GM23248 (cell line): ENCODE data around the gene SLC13A3. TPM values are rescaled to one million over a fixed set of nuclear protein-coding genes. Genes with fewer than 3 reads are reported as not detected.

Experiments used
- DNase-seq: peaks from one replicate; pipeline ENCODE4 v3.0.0-alpha.2; 2015
- H2AFZ ChIP-seq: fragments of 200-600 bp; sonication (generic); 2 replicates; pipeline ENCODE4 v1.6.1; 2016; ENCODE audit warnings: antibody characterized with exemption
- H3F3A ChIP-seq: fragments of 200-600 bp; sonication (generic); 2 replicates; pipeline ENCODE4 v1.6.1; 2016; ENCODE audit warnings: mild to moderate bottlenecking, antibody characterized with exemption, mixed run types; ENCODE audit not compliant: insufficient read depth
- H3K27ac ChIP-seq: fragments of 200-600 bp; sonication (generic); 2 replicates; pipeline ENCODE4 v1.5.1; 2016; ENCODE audit warnings: mild to moderate bottlenecking
- H3K27me3 ChIP-seq: fragments of 200-600 bp; sonication (generic); replicated peaks from 2 replicates; pipeline ENCODE4 v1.6.1; 2016; ENCODE audit warnings: mild to moderate bottlenecking; ENCODE audit not compliant: insufficient read depth
- H3K36me3 ChIP-seq: fragments of 200-600 bp; sonication (generic); 2 replicates; pipeline ENCODE4 v1.6.1; 2016; ENCODE audit warnings: low read depth, mild to moderate bottlenecking
- H3K4me1 ChIP-seq: fragments of 200-600 bp; sonication (generic); 2 replicates; pipeline ENCODE4 v1.6.1; 2016; ENCODE audit warnings: mild to moderate bottlenecking; ENCODE audit not compliant: insufficient read depth
- H3K4me2 ChIP-seq: fragments of 200-600 bp; sonication (generic); one replicate; pipeline ENCODE4 v1.6.1; 2016; ENCODE audit warnings: mild to moderate bottlenecking; ENCODE audit not compliant: unreplicated experiment
- H3K4me3 ChIP-seq: fragments of 200-600 bp; sonication (generic); 2 replicates; pipeline ENCODE4 v1.5.1; 2016; ENCODE audit warnings: mild to moderate bottlenecking
- H3K79me2 ChIP-seq: fragments of 200-600 bp; sonication (generic); 2 replicates; pipeline ENCODE4 v1.6.1; 2016; ENCODE audit warnings: mild to moderate bottlenecking; ENCODE audit not compliant: insufficient read depth
- H3K9ac ChIP-seq: fragments of 200-600 bp; sonication (generic); 2 replicates; pipeline ENCODE4 v1.6.1; 2016; ENCODE audit warnings: mild to moderate bottlenecking
- H3K9me2 ChIP-seq: fragments of 200-600 bp; sonication (generic); 2 replicates; pipeline ENCODE4 v1.6.1; 2016; ENCODE audit warnings: mixed run types, mild to moderate bottlenecking, moderate library complexity; ENCODE audit not compliant: insufficient read depth
- H3K9me3 ChIP-seq: fragments of 200-600 bp; sonication (generic); one replicate; pipeline ENCODE4 v1.6.1; 2017; ENCODE audit warnings: low read depth
- H4K20me1 ChIP-seq: fragments of 200-600 bp; sonication (generic); 2 replicates; pipeline ENCODE4 v1.6.0; 2016; ENCODE audit not compliant: insufficient read depth
- EZH2 ChIP-seq: fragments of 200-600 bp; sonication (generic); IDR thresholded peaks from 2 replicates; pipeline ENCODE4 v1.6.1; 2018; ENCODE audit warnings: antibody characterized with exemption, mild to moderate bottlenecking; ENCODE audit not compliant: insufficient read depth, poor library complexity, severe bottlenecking
- EZH2phosphoT487 ChIP-seq: fragments of 200-600 bp; sonication (generic); IDR thresholded peaks from 2 replicates; pipeline ENCODE4 v1.6.1; 2018; ENCODE audit warnings: antibody characterized with exemption, moderate library complexity, mild to moderate bottlenecking, low read depth; ENCODE audit not compliant: insufficient read depth
- WGBS, 2 experiments: methylation state at CpG; one replicate each; pipeline ENCODE4 v1.1.6; 2015 to 2017; ENCODE audit warnings: low lambda C conversion rate in 2 of 2, low coverage in 1 of 2; ENCODE audit errors: missing lambda C conversion rate in 2 of 2; 5-methylcytosine and 5-hydroxymethylcytosine counted together
- in situ Hi-C: fragments of 300-500 bp; cut with MboI; formaldehyde crosslinking; loops from 2 replicates; pipeline ENCODE4 v1.15.0; 2020
- polyA plus RNA-seq: library from polyadenylated mRNA; unstranded; fragments of >200 nt; fragmentation: Nextera tagmentation; extraction: Ambion mirVana; gene quantifications from 2 replicates; pipeline ENCODE4 v1.2.1, GENCODE V29; 2016
- total RNA-seq: library from RNA; depleted of rRNA; stranded (reverse); fragments of >200 nt; shearing (Covaris generic); gene quantifications from 2 replicates; pipeline ENCODE4 v1.2.3, GENCODE V29; 2014

The SLC13A3 gene
- total and polyA plus RNA-seq, 2 experiments from 2014 or later = 2.4 to 4.6 TPM

DNA sequence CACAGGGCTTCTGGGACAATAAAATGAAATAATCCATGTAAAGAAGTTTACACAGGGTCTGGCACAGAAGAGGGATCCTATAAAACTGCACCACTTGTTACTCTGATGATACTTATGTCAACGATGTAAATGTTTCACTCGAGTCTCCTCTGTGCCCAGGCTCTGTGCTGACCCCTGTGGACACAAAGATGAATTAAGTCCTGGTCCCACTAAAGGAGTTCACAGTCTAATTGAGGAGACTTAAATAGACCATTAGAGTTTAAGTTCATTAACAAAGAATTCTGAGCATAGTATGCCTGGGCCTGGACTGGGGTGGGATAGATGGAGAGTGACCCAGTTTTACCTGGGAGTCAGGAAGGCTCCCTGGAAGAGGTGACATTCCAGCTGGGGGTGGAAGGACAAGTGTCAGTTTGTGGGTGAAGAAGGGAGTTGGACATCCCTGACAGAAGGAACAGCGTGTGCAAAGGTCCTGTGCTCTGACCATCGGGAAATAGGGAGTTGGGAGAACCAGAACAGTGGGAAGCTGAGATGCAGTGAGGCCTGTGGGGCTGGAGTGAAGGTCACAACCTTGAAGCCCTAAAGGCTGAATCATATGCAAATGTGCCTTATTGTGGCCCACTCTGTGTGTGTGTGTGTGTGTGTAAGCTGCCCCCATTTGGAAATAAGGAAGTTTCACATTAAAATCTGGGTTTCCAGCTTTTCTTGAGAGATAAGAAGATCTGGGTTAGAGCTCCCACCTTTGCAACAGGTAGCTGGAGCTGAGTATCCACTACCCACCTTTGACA, 101.9 kb downstream of the SLC13A3 start:
- no peaks in the 10 kb centered on the region for H3K9me3 ChIP-seq

DNA sequence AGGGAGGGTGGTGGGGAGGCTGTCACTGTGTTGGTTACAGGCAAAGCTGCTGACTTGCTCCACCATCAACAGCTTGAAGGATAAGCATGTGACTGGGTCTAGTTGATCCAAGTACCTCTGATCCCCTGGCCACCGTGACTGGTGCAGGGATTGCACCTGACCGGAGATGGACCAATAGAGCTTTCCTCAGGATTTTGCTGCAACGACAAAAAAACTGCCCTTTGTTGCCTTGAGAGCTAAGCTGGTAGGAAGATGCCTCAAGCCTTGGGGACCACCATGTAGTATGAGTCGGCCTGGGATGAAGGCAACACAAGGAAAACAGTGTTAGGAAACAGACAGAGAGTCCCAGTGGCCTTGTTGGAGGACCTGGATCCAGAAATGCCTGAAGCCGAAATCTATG, 102.6 kb downstream of the SLC13A3 start:
- Histone ChIP-seq H3K9me3 (no peaks in the 10 kb centered on the region), H3K36me3 (no peaks in the 10 kb centered on the region), H3K27ac (no peak overlapping the region), H3K27me3 (no peaks in the 10 kb centered on the region), H3K79me2 (no peaks in the 10 kb centered on the region), H2AFZ (no peak overlapping the region), H3K9me2 (no peaks in the 10 kb centered on the region), H4K20me1 (no peaks in the 10 kb centered on the region), H3K4me3 (no peak overlapping the region), H3K4me2 (no peak overlapping the region), H3K4me1 (no peaks in the 10 kb centered on the region), H3K9ac (no peak overlapping the region), H3F3A (no peaks in the 10 kb centered on the region)
- no peak for DNase-seq
- in situ Hi-C loops = no loop called here
- WGBS, 2 experiments = 41 to 43% methylated on average over 5 of the region's 5 CpGs
- TF ChIP-seq EZH2phosphoT487 (no peak), EZH2 (no peak)

More for the DNA sequence above, 101.9 kb downstream of the SLC13A3 start:
- no peaks in the 10 kb centered on the region for H3K27me3 ChIP-seq
- H3K9ac ChIP-seq = no peak overlapping the region
- no peaks in the 10 kb centered on the region for H3K9me2 ChIP-seq
- H3K27ac ChIP-seq = no peak overlapping the region
- H3K4me2 ChIP-seq = no peak overlapping the region
- in situ Hi-C loops = no loop called here
- H3K79me2 ChIP-seq = no peaks in the 10 kb centered on the region
- 71 to 87% methylated on average over 4 of the region's 4 CpGs for WGBS, 2 experiments
- H3K36me3 ChIP-seq = no peaks in the 10 kb centered on the region
- TF ChIP-seq EZH2 (no peak), EZH2phosphoT487 (no peak)
- H2AFZ ChIP-seq = no peak overlapping the region
- no peak for DNase-seq
- H3K4me3 ChIP-seq = no peak overlapping the region
- no peaks in the 10 kb centered on the region for H3F3A ChIP-seq
- H3K4me1 ChIP-seq = no peaks in the 10 kb centered on the region
- no peaks in the 10 kb centered on the region for H4K20me1 ChIP-seq

DNA sequence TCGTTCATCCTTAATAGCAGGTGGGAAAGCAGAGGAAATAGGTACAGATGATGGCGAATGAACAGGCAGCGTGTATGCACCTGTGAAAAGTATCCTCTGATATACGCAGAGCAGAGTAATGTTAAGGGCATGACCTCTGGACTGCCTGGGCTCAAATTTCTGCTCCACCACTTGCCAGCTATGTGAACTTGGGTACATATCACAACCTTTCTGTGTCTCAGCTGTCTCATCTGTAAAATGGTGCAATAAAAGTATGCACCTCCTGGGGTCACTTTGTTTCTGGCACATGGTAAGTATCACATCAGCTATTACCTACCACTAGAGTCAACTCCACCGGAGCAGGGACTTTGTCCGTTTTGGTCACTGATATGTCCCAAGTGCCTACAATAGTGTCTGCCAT, 103.3 kb downstream of the SLC13A3 start:
- Histone ChIP-seq H3K36me3 (no peaks in the 10 kb centered on the region), H3K4me1 (no peaks in the 10 kb centered on the region), H3K9me3 (no peaks in the 10 kb centered on the region), H3F3A (no peaks in the 10 kb centered on the region), H3K4me2 (no peak overlapping the region), H3K4me3 (no peak overlapping the region), H2AFZ (no peak overlapping the region), H3K79me2 (no peaks in the 10 kb centered on the region), H3K9ac (no peak overlapping the region), H3K9me2 (no peaks in the 10 kb centered on the region), H3K27me3 (no peaks in the 10 kb centered on the region), H4K20me1 (no peaks in the 10 kb centered on the region), H3K27ac (no peak overlapping the region)
- 56 to 61% methylated on average over 6 of the region's 6 CpGs for WGBS, 2 experiments
- in situ Hi-C loops = no loop called here
- no peak for TF ChIP-seq EZH2phosphoT487
- TF ChIP-seq EZH2 = no peak
- no peak for DNase-seq

DNA sequence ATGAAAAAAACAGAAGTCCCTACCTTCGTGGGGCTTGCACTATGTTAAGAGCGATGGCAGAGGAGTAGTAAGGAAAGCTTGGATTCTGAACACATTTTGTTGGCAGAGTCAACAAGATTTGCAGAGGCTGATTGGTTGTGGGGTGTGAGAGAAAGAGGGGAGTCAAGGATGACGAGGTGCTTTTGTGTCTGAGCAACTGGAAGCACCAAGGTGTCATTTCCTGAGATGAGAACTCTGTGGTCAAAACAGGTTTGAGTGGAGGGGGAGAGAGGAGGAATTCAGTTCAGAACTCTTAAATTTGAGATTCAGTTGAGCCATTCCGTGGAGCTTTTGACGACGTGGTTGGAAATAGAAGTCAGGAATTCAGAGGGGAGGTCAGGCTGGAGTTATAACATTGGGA, 104.3 kb downstream of the SLC13A3 start:
- no peak for DNase-seq
- no peak overlapping the region for H3K4me2 ChIP-seq
- H3K9me3 ChIP-seq = no peaks in the 10 kb centered on the region
- no peak overlapping the region for H3K9ac ChIP-seq
- H3F3A ChIP-seq = no peaks in the 10 kb centered on the region
- H2AFZ ChIP-seq = no peak overlapping the region
- H3K36me3 ChIP-seq = no peaks in the 10 kb centered on the region
- in situ Hi-C loops = no loop called here
- H3K4me1 ChIP-seq = no peaks in the 10 kb centered on the region
- no peaks in the 10 kb centered on the region for H3K9me2 ChIP-seq
- no peaks in the 10 kb centered on the region for H4K20me1 ChIP-seq
- WGBS, 2 experiments = 37 to 50% methylated on average over 6 of the region's 6 CpGs
- H3K27me3 ChIP-seq = no peaks in the 10 kb centered on the region
- TF ChIP-seq EZH2phosphoT487 (no peak), EZH2 (no peak)
- no peaks in the 10 kb centered on the region for H3K79me2 ChIP-seq
- no peak overlapping the region for H3K4me3 ChIP-seq
- H3K27ac ChIP-seq = no peak overlapping the region

DNA sequence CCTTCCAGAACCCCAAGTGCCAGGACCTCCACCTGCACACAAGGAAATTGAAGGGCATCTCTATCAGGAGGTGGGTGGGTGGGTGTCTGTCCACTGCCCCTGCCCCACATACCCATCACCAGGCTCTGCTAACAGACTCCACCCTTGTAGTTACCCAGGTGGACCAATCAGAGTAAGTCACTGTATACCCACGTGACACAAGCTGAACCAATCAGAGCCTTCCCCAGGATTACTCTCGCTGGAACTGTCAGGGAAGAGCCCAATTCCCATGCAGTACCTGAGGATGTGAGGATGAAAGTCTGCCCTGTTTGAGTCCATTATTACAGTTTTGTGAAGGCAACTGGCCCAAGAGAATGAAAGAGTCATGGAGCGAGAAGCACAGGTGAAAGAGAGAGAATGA, 105.0 kb downstream of the SLC13A3 start:
- Histone ChIP-seq H3K4me3 (no peak overlapping the region), H3K4me1 (no peaks in the 10 kb centered on the region), H3K9me3 (no peaks in the 10 kb centered on the region), H3K27me3 (no peaks in the 10 kb centered on the region), H3K9me2 (no peaks in the 10 kb centered on the region), H2AFZ (no peak overlapping the region), H3K79me2 (no peaks in the 10 kb centered on the region), H4K20me1 (no peaks in the 10 kb centered on the region), H3K36me3 (no peaks in the 10 kb centered on the region), H3K9ac (no peak overlapping the region), H3K27ac (no peak overlapping the region), H3F3A (no peaks in the 10 kb centered on the region), H3K4me2 (no peak overlapping the region)
- TF ChIP-seq EZH2 = no peak
- TF ChIP-seq EZH2phosphoT487 = no peak
- DNase-seq = no peak
- WGBS, 2 experiments = 60 to 65% methylated on average over 3 of the region's 3 CpGs
- in situ Hi-C loops = no loop called here
